Muscle layer of colon (tissue), 2 donors: ENCODE results near the gene TGM6.

Experiments used
- H3K27ac ChIP-seq: one replicate; pipeline ENCODE4 v1.7.0; 2013; ENCODE audit warnings: low read depth, mild to moderate bottlenecking, low read length, moderate library complexity
- H3K27me3 ChIP-seq, 2 donors: one replicate each; pipeline ENCODE4 v1.7.0; 2013; ENCODE audit warnings: low read length in 2 of 2, mild to moderate bottlenecking in 2 of 2; ENCODE audit not compliant: insufficient read depth in 2 of 2, control insufficient read depth in 1 of 2
- H3K36me3 ChIP-seq: one replicate; pipeline ENCODE4 v1.7.0; 2013; ENCODE audit warnings: mild to moderate bottlenecking, low read length; ENCODE audit not compliant: insufficient read depth
- H3K4me1 ChIP-seq: one replicate; pipeline ENCODE4 v1.7.0; 2013; ENCODE audit warnings: mild to moderate bottlenecking, low read length; ENCODE audit not compliant: insufficient read depth
- H3K4me3 ChIP-seq, 2 donors: one replicate each; pipeline ENCODE4 v1.7.0; 2013; ENCODE audit warnings: low read length in 2 of 2, low read depth in 1 of 2, mild to moderate bottlenecking in 1 of 2, moderate library complexity in 1 of 2
- H3K9ac ChIP-seq: one replicate; pipeline ENCODE4 v1.7.0; 2013; ENCODE audit warnings: low read length
- H3K9me3 ChIP-seq: one replicate; pipeline ENCODE4 v1.7.0; 2013; ENCODE audit warnings: mild to moderate bottlenecking, low read length
- donor health status: abdominal sarcoma.
- donor health status: Adenocarcinoma of cecum.

Gene TGM6

GRCh38 chr20:2341336-2341735 lies 39.4 kb upstream of the TGM6 start:
- Histone ChIP-seq H3K9ac (no peak overlapping the region), H3K4me1 (no peaks in the 10 kb centered on the region), H3K27me3 (no peaks in the 10 kb centered on the region), H3K9me3 (no peaks in the 10 kb centered on the region), H3K27ac (no peak overlapping the region), H3K36me3 (no peaks in the 10 kb centered on the region), H3K4me3 (no peak overlapping the region)

GRCh38 chr20:2342243-2342642 lies 38.5 kb upstream of the TGM6 start:
- Histone ChIP-seq H3K4me3 (no peak overlapping the region), H3K27ac (no peak overlapping the region), H3K9ac (no peak overlapping the region), H3K27me3 (no peaks in the 10 kb centered on the region), H3K36me3 (no peaks in the 10 kb centered on the region), H3K9me3 (no peaks in the 10 kb centered on the region), H3K4me1 (no peaks in the 10 kb centered on the region)

- Histone ChIP-seq H3K4me3 (no peak overlapping the region), H3K36me3 (no peaks in the 10 kb centered on the region), H3K4me1 (no peaks in the 10 kb centered on the region), H3K9ac (no peak overlapping the region), H3K27ac (no peak overlapping the region), H3K27me3 (peaks cover 0 to 4% of the 10 kb centered on the region in 2 donors), H3K9me3 (no peaks in the 10 kb centered on the region)
These were observed 34.5 kb upstream of the TGM6 start for GRCh38 chr20:2346188-2346587.

GRCh38 chr20:2348336-2348735 lies 32.4 kb upstream of the TGM6 start:
- Histone ChIP-seq H3K4me1 (no peaks in the 10 kb centered on the region), H3K9ac (no peak overlapping the region), H3K27me3 (peaks cover 0 to 4% of the 10 kb centered on the region in 2 donors), H3K9me3 (no peaks in the 10 kb centered on the region), H3K36me3 (no peaks in the 10 kb centered on the region), H3K4me3 (no peak overlapping the region), H3K27ac (no peak overlapping the region)

GRCh38 chr20:2349801-2350200 lies 30.9 kb upstream of the TGM6 start:
- no peaks in the 10 kb centered on the region for H3K4me1 ChIP-seq
- H3K27me3 ChIP-seq, result peaks cover 0 to 4% of the 10 kb centered on the region in 2 donors
- H3K27ac ChIP-seq, result no peak overlapping the region
- H3K9ac ChIP-seq, result no peak overlapping the region
- no peaks in the 10 kb centered on the region for H3K9me3 ChIP-seq
- no peak overlapping the region for H3K4me3 ChIP-seq
- H3K36me3 ChIP-seq, result no peaks in the 10 kb centered on the region

GRCh38 chr20:2350606-2351005 lies 30.1 kb upstream of the TGM6 start:
- H3K27ac ChIP-seq, result no peak overlapping the region
- H3K4me3 ChIP-seq, result no peak overlapping the region
- no peaks in the 10 kb centered on the region for H3K9me3 ChIP-seq
- H3K27me3 ChIP-seq, result peaks cover 0 to 4% of the 10 kb centered on the region in 2 donors
- no peaks in the 10 kb centered on the region for H3K36me3 ChIP-seq
- no peaks in the 10 kb centered on the region for H3K4me1 ChIP-seq
- no peak overlapping the region for H3K9ac ChIP-seq

GRCh38 chr20:2353231-2353630 lies 27.5 kb upstream of the TGM6 start:
- H3K9ac ChIP-seq, result no peak overlapping the region
- no peak overlapping the region for H3K27ac ChIP-seq
- no peaks in the 10 kb centered on the region for H3K9me3 ChIP-seq
- H3K4me3 ChIP-seq, result no peak overlapping the region
- no peaks in the 10 kb centered on the region for H3K4me1 ChIP-seq
- no peaks in the 10 kb centered on the region for H3K36me3 ChIP-seq
- H3K27me3 ChIP-seq, result peaks cover 0 to 4% of the 10 kb centered on the region in 2 donors

- Histone ChIP-seq H3K9ac (no peak overlapping the region), H3K27me3 (no peaks in the 10 kb centered on the region)
These were observed 23.6 kb upstream of the TGM6 start for GRCh38 chr20:2357114-2357513.

GRCh38 chr20:2358006-2358405 lies 22.7 kb upstream of the TGM6 start:
- no peak overlapping the region for H3K27ac ChIP-seq
- no peaks in the 10 kb centered on the region for H3K36me3 ChIP-seq
- no peaks in the 10 kb centered on the region for H3K9me3 ChIP-seq
- H3K4me3 ChIP-seq, result no peak overlapping the region
- H3K27me3 ChIP-seq, result no peaks in the 10 kb centered on the region
- no peaks in the 10 kb centered on the region for H3K4me1 ChIP-seq
- no peak overlapping the region for H3K9ac ChIP-seq

More at GRCh38 chr20:2357114-2357513, 23.6 kb upstream of the TGM6 start:
- Histone ChIP-seq H3K27ac (no peak overlapping the region), H3K9me3 (no peaks in the 10 kb centered on the region), H3K4me1 (no peaks in the 10 kb centered on the region), H3K4me3 (no peak overlapping the region), H3K36me3 (no peaks in the 10 kb centered on the region)

GRCh38 chr20:2361035-2361593 lies 19.6 kb upstream of the TGM6 start:
- Histone ChIP-seq H3K27ac (no peak overlapping the region), H3K9me3 (no peaks in the 10 kb centered on the region), H3K27me3 (no peaks in the 10 kb centered on the region), H3K9ac (no peak overlapping the region), H3K36me3 (no peaks in the 10 kb centered on the region), H3K4me3 (no peak overlapping the region), H3K4me1 (no peaks in the 10 kb centered on the region)

GRCh38 chr20:2363187-2363586 lies 17.5 kb upstream of the TGM6 start:
- no peak overlapping the region for H3K27ac ChIP-seq
- H3K36me3 ChIP-seq, result no peaks in the 10 kb centered on the region
- H3K4me3 ChIP-seq, result no peak overlapping the region
- no peak overlapping the region for H3K9ac ChIP-seq
- H3K27me3 ChIP-seq, result no peaks in the 10 kb centered on the region
- no peaks in the 10 kb centered on the region for H3K4me1 ChIP-seq
- no peaks in the 10 kb centered on the region for H3K9me3 ChIP-seq

GRCh38 chr20:2363587-2363986 lies 17.1 kb upstream of the TGM6 start:
- H3K9ac ChIP-seq, result no peak overlapping the region
- H3K27ac ChIP-seq, result no peak overlapping the region
- H3K27me3 ChIP-seq, result no peaks in the 10 kb centered on the region
- H3K9me3 ChIP-seq, result no peaks in the 10 kb centered on the region
- no peaks in the 10 kb centered on the region for H3K36me3 ChIP-seq
- no peaks in the 10 kb centered on the region for H3K4me1 ChIP-seq
- H3K4me3 ChIP-seq, result no peak overlapping the region
